Gastrocnemius medialis (tissue), 4 donors: Measurements from ENCODE around the gene IMMT. TPM values are rescaled to one million over a fixed set of nuclear protein-coding genes. Genes with fewer than 3 reads are reported as not detected.

Experiments used
- ATAC-seq, 2 donors: fragments of 150-250 bp; one replicate each; pipeline ENCODE4 v1.9.1; 2016
- DNase-seq, 2 donors: peaks; one replicate each; pipeline ENCODE4 v3.0.0-alpha.2; 2019
- H3K27ac ChIP-seq, 4 donors: fragments of 200-600 bp; sonication (generic); 1 replicate in 1 of 4; 2 replicates in 3 of 4; pipeline ENCODE4 v1.5.1; 2016 to 2018; ENCODE audit warnings: mild to moderate bottlenecking in 2 of 4, moderate library complexity in 1 of 4
- H3K27me3 ChIP-seq, 3 donors: fragments of 200-600 bp; sonication (generic) in 2 of 3; 1 replicate in 1 of 3; 2 replicates in 2 of 3; pipeline versions ENCODE4 v1.5.1 to v1.6.0; 2016 to 2019; ENCODE audit warnings: mild to moderate bottlenecking in 1 of 3, moderate library complexity in 1 of 3
- H3K36me3 ChIP-seq, 2 donors: fragments of 200-600 bp; sonication (generic) in 1 of 2; one replicate each; pipeline ENCODE4 v1.5.1; 2017 to 2018
- H3K4me1 ChIP-seq, 2 donors: fragments of 200-600 bp; sonication (generic) in 1 of 2; one replicate each; pipeline ENCODE4 v1.5.1; 2016 to 2017; ENCODE audit warnings: mild to moderate bottlenecking in 2 of 2
- H3K4me3 ChIP-seq, 4 donors: fragments of 200-600 bp; sonication (generic) in 3 of 4; 1 replicate in 1 of 4; 2 replicates in 3 of 4; pipeline ENCODE4 v1.5.1; 2016 to 2019; ENCODE audit warnings: mild to moderate bottlenecking in 2 of 4
- H3K9me3 ChIP-seq, 3 donors: fragments of 200-600 bp; sonication (generic) in 2 of 3; 1 replicate in 1 of 3; 2 replicates in 2 of 3; pipeline ENCODE4 v1.5.1; 2016 to 2019
- POLR2A ChIP-seq, 2 donors: fragments of 450-650 bp; IDR thresholded peaks; one replicate each; pipeline ENCODE4 v1.6.1; 2017; ENCODE audit warnings: antibody characterized with exemption in 2 of 2, mild to moderate bottlenecking in 2 of 2, moderate library complexity in 2 of 2
- in situ Hi-C, 4 donors: fragments of 200-750 bp; cut with MboI; loops; one replicate each; pipeline versions ENCODE4 v1.15.0 to v1.8.0; 2017; ENCODE audit warnings: low sequenced_read_pairs in 4 of 4
- intact Hi-C: fragments of 100-400 bp; cut with DNase I; formaldehyde crosslinking; loops from one replicate; pipeline ENCODE4 v1.15.1; 2023; ENCODE audit warnings: low total_unique reads
- total RNA-seq, 4 donors: library from RNA; depleted of rRNA; stranded (reverse); fragments of >200 nt; gene quantifications; one replicate each; pipeline versions ENCODE4 v1.1.0 to v1.2.3, GENCODE V29; 2016
- TF ChIP-seq, protein P1 (sequence below), 5 experiments: fragments of 450-650 bp in 3 of 5; fragments of 200-600 bp in 2 of 5; sonication (generic) in 2 of 5; IDR thresholded peaks in 4 of 5; conservative IDR thresholded peaks in 1 of 5; 1 replicate in 4 of 5; 2 replicates in 1 of 5; pipeline ENCODE4 v1.5.1; 2016 to 2019; ENCODE audit warnings: antibody characterized with exemption in 5 of 5, mild to moderate bottlenecking in 3 of 5, moderate library complexity in 3 of 5

IMMT gene
- total RNA-seq, 4 donors from 2014 or later = 83.5 to 153 (median 127) TPM

DNA sequence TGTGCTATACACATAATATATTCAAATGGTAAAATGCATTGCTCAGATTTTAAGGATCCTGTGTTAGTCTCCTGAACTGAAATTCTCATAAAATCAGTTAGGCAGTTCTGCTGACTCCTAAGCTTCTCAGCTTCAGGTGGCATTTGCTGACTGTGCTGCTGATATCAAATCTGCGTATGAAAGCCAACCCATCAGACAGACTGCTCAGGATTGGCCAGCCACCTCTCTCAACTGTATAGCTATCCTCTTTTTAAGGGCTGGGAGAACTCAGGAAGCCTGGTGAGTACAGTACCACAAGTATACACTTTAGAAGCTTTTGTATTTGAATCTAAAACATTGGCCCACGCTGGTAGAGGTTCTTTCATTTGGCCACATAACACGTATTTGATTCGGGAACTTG lies 60.6 kb downstream of the IMMT start:
- no peaks in the 10 kb centered on the region for H3K9me3 ChIP-seq
- DNase-seq = no peak
- no peaks in the 10 kb centered on the region for H3K4me1 ChIP-seq
- no peak for ATAC-seq
- no peaks in the 10 kb centered on the region for H3K27me3 ChIP-seq
- H3K36me3 ChIP-seq = peaks cover 0 to 99% of the 10 kb centered on the region in 2 donors
- in situ Hi-C loops = no loop called here
- intact Hi-C loops = no loop called here
- no peak overlapping the region for H3K4me3 ChIP-seq
- H3K27ac ChIP-seq = no peak overlapping the region
- TF ChIP-seq, protein P1, sequence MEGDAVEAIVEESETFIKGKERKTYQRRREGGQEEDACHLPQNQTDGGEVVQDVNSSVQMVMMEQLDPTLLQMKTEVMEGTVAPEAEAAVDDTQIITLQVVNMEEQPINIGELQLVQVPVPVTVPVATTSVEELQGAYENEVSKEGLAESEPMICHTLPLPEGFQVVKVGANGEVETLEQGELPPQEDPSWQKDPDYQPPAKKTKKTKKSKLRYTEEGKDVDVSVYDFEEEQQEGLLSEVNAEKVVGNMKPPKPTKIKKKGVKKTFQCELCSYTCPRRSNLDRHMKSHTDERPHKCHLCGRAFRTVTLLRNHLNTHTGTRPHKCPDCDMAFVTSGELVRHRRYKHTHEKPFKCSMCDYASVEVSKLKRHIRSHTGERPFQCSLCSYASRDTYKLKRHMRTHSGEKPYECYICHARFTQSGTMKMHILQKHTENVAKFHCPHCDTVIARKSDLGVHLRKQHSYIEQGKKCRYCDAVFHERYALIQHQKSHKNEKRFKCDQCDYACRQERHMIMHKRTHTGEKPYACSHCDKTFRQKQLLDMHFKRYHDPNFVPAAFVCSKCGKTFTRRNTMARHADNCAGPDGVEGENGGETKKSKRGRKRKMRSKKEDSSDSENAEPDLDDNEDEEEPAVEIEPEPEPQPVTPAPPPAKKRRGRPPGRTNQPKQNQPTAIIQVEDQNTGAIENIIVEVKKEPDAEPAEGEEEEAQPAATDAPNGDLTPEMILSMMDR (IDR thresholded peaks at IDR 0.05 in 4 of 5, conservative IDR thresholded peaks at IDR 0.05 in 1 of 5) = no peak
- no peak for TF ChIP-seq POLR2A (IDR thresholded peaks at IDR 0.05)

DNA sequence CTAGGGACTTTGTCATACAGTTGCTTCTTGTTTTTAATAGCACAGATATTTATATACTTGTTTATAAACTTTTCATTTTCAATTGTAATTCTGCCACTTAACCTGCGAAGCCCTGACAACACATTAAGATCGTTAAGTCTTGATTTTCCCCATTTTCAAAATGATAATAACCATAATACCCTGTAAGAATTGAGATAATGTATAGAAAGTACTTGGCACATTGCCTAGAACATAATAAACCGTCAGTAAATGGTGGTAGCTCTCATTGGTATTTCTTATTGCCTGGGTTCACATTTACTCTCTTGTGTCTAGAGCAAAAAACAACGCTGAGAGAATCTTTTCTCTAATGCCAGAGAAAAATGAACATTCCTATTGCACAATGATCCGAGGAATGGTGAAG lies 70.6 kb downstream of the IMMT start:
- in situ Hi-C loops = no loop called here
- no peak for TF ChIP-seq POLR2A (IDR thresholded peaks at IDR 0.05)
- TF ChIP-seq, protein P1 (IDR thresholded peaks at IDR 0.05 in 4 of 5, conservative IDR thresholded peaks at IDR 0.05 in 1 of 5) = no peak
- H3K27ac ChIP-seq = peak overlapping the region in 3 of 4 donors; percentile 14 to 35 (median 23)
- H3K27me3 ChIP-seq = no peaks in the 10 kb centered on the region
- DNase-seq (no peak), ATAC-seq (no peak)
- H3K4me3 ChIP-seq = no peak overlapping the region
- intact Hi-C loops = no loop called here
- no peaks in the 10 kb centered on the region for H3K9me3 ChIP-seq
- H3K36me3 ChIP-seq = peaks cover 0 to 100% of the 10 kb centered on the region in 2 donors
- no peaks in the 10 kb centered on the region for H3K4me1 ChIP-seq

DNA sequence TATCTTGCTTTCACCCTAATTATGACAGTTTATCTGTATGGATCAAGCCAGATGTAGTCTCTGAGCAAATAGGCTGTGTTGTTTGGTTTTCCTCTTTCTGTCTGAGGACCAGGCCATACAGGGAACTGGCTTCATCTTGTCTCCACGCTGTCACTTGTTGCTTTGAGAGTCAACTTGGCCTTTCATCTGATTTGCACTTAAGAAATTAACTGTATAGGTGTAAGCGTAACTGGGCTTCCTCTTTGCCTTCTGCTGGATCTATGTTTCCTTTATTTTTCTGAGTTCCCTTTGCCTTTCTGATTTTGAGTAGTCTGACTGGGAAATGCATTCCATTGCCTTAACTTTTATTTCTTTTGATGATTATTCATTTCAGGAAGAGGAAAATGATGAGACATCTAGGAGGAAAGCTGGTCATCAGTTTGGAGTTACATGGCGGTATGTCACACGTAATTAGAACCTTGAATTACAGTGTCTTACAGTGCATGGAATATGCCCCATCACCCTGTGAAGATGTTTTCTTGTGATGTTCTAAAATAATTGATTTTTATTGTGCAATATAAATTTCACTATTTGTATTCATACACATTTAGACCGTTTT lies 71.8 kb downstream of the IMMT start:
- Histone ChIP-seq H3K36me3 (peaks cover 0 to 100% of the 10 kb centered on the region in 2 donors), H3K27me3 (no peaks in the 10 kb centered on the region), H3K9me3 (no peaks in the 10 kb centered on the region), H3K4me1 (no peaks in the 10 kb centered on the region), H3K4me3 (no peak overlapping the region), H3K27ac (no peak overlapping the region)
- in situ Hi-C loops = no loop called here
- intact Hi-C loops = no loop called here
- no peak for DNase-seq
- TF ChIP-seq, protein P1 (IDR thresholded peaks at IDR 0.05 in 4 of 5, conservative IDR thresholded peaks at IDR 0.05 in 1 of 5) = no peak
- TF ChIP-seq POLR2A (IDR thresholded peaks at IDR 0.05) = no peak
- ATAC-seq = no peak

DNA sequence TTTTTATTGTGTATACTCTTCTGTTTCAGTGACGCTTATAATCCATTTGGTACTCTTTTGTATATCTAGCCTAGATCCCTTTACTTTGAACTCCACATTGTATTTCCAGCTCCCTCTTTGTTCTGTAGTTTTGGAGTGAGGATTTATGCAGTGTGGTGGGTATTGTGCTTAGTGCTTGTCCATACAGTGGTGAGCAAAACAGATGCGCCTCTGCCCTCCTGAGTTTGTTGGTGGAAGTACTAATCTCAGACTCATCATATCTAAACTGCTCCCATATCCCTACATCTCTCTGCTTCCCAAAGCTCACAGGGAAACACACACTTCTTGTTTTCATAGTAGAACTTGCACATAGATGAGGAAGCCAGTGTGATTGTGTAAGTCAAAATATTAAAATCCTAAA lies 77.1 kb downstream of the IMMT start:
- intact Hi-C loops (no loop called here), in situ Hi-C loops (no loop called here)
- H3K9me3 ChIP-seq = no peaks in the 10 kb centered on the region
- H3K4me1 ChIP-seq = no peaks in the 10 kb centered on the region
- no peaks in the 10 kb centered on the region for H3K27me3 ChIP-seq
- DNase-seq = no peak
- H3K4me3 ChIP-seq = no peak overlapping the region
- H3K27ac ChIP-seq = no peak overlapping the region
- TF ChIP-seq, protein P1 (IDR thresholded peaks at IDR 0.05 in 4 of 5, conservative IDR thresholded peaks at IDR 0.05 in 1 of 5) = no peak
- no peak for TF ChIP-seq POLR2A (IDR thresholded peaks at IDR 0.05)
- no peak for ATAC-seq
- H3K36me3 ChIP-seq = peaks cover 3 to 87% of the 10 kb centered on the region in 2 donors

DNA sequence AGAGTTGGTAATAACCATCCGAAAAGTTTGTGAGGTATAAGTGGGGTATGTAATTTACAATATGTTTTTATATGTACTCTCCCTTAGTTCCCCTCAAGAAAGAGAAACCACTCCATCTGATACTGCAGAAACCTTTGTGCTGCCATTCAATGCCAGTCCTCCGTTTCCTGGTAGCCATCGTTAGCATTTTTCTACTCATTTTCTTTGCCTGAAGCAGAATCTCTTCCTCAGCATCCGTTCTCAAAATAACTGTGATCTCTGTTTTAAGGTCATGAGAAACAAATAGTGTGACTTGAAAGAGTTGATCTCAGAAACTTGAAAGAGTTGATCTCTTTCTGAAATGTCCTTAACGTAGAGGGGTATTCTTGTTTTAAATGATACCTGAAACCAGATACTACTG lies 88.2 kb downstream of the IMMT start:
- no peaks in the 10 kb centered on the region for H3K9me3 ChIP-seq
- peaks cover 27 to 36% of the 10 kb centered on the region in 2 donors for H3K4me1 ChIP-seq
- H3K36me3 ChIP-seq = peaks cover 0 to 34% of the 10 kb centered on the region in 2 donors
- ATAC-seq (no peak), DNase-seq (no peak)
- TF ChIP-seq, protein P1 (IDR thresholded peaks at IDR 0.05 in 4 of 5, conservative IDR thresholded peaks at IDR 0.05 in 1 of 5) = no peak
- TF ChIP-seq POLR2A (IDR thresholded peaks at IDR 0.05) = no peak
- peak overlapping the region; percentile 89 to 96 (median 93) for H3K27ac ChIP-seq
- in situ Hi-C loops = no loop called here
- intact Hi-C loops = loop anchor here (1.0 kb wide), 1 partner anchor 33 kb away; no protein-coding TSS in a partner anchor
- H3K27me3 ChIP-seq = no peaks in the 10 kb centered on the region
- H3K4me3 ChIP-seq = peak overlapping the region; percentile 75 to 96 (median 92)
